ENCODE data around the gene SSTR3.

- TF ChIP-seq GATA3 (IDR thresholded peaks at IDR 0.05; ENCODE audit: low read depth, low read length) (no peak), GATA2 (IDR thresholded peaks at IDR 0.05; ENCODE audit: low read depth, low read length) (no peak)
These were observed 42.6 kb upstream of the SSTR3 start for GRCh38 chr22:37254867-37255233.

All from SH-SY5Y (cell line).